ENCODE results near the gene BMP10.

GRCh38 chr2:68915393-68915792 is 44.2 kb upstream of the BMP10 start:
- TF ChIP-seq EZH2 (IDR thresholded peaks at IDR 0.05; ENCODE audit: borderline replicate concordance, low read length) (no peak), CTCF (IDR thresholded peaks at IDR 0.05; ENCODE audit: low read length) (no peak)
